ENCODE data around the gene FILIP1.

The FILIP1 gene

GRCh38 chr6:75331151-75331550 lies 162.4 kb downstream of the FILIP1 start:
- DNase-seq: no peak

GRCh38 chr6:75329703-75330102 lies 163.9 kb downstream of the FILIP1 start:
- no peak for DNase-seq

- no peak for DNase-seq
Observed at GRCh38 chr6:75327807-75328206, 165.8 kb downstream of the FILIP1 start.

GRCh38 chr6:75326557-75327258 lies 166.9 kb downstream of the FILIP1 start:
- DNase-seq: no peak

- no peak for DNase-seq
Observed at GRCh38 chr6:75318900-75319299, 174.7 kb downstream of the FILIP1 start.

GRCh38 chr6:75317503-75318206 lies 175.9 kb downstream of the FILIP1 start:
- no peak for DNase-seq

- DNase-seq: no peak
Observed at GRCh38 chr6:75315978-75316377, 177.6 kb downstream of the FILIP1 start.

- no peak for DNase-seq
Observed at GRCh38 chr6:75308250-75308988, 185.2 kb downstream of the FILIP1 start.

GRCh38 chr6:75307364-75308004 lies 186.1 kb downstream of the FILIP1 start:
- DNase-seq: no peak

GRCh38 chr6:75306064-75306463 lies 187.5 kb downstream of the FILIP1 start:
- DNase-seq: no peak

GRCh38 chr6:75305573-75305972 lies 188.0 kb downstream of the FILIP1 start:
- DNase-seq: no peak

- DNase-seq: no peak
Observed at GRCh38 chr6:75302280-75302679, 191.3 kb downstream of the FILIP1 start.

GRCh38 chr6:75301537-75301936 lies 192.1 kb downstream of the FILIP1 start:
- no peak for DNase-seq

- DNase-seq: no peak
Observed at GRCh38 chr6:75301088-75301487, 192.5 kb downstream of the FILIP1 start.

GRCh38 chr6:75300531-75300855 lies 193.1 kb downstream of the FILIP1 start:
- DNase-seq: no peak

GRCh38 chr6:75299801-75300530 lies 193.6 kb downstream of the FILIP1 start:
- no peak for DNase-seq

GRCh38 chr6:75296811-75297779 lies 196.5 kb downstream of the FILIP1 start:
- DNase-seq: peak; percentile 50

- DNase-seq: no peak
Observed at GRCh38 chr6:75292555-75292954, 201.0 kb downstream of the FILIP1 start.

- no peak for DNase-seq
Observed at GRCh38 chr6:75291744-75292143, 201.9 kb downstream of the FILIP1 start.

GRCh38 chr6:75291331-75291730 lies 202.3 kb downstream of the FILIP1 start:
- DNase-seq: no peak

GRCh38 chr6:75290136-75290945 lies 203.3 kb downstream of the FILIP1 start:
- DNase-seq: no peak
